Measurements from ENCODE around the gene SLC38A3.

The SLC38A3 gene

DNA sequence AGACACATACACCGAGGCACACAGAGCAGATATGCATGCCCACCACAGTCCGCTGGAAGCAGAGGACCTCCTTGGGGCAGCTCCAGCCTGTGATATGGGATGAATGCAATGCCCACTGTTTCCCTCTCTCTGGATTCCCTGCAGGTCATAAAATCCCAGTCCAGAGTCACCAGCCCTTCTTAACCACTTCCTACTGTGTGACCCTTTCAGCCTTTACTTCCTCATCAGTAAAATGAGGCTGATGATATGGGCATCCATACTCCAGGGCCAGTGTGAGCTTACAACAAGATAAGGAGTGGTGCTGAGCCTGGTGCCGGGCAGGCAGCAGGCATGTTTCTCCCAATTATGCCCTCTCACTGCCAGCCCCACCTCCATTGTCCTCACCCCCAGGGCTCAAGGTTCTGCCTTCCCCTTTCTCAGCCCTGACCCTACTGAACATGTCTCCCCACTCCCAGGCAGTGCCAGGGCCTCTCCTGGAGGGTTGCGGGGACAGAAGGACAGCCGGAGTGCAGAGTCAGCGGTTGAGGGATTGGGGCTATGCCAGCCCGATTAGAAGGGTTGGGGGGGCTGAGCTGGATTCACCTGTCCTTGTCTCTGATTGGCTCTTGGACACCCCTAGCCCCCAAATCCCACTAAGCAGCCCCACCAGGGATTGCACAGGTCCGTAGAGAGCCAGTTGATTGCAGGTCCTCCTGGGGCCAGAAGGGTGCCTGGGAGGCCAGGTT lies 14.0 kb upstream of the SLC38A3 start, which contains the start of gene GNAT1:
TSS of gene GNAT1 (plus strand) at position 675 of the 725 bp plus-strand sequence. CDS start 116 bp downstream, outside the sequence.
- no peak for FAIRE-seq
- DNase-seq (ENCODE audit: low spot score), result no peak

- no peak for DNase-seq (ENCODE audit: low spot score)
- FAIRE-seq, result no peak
Measured at GRCh38 chr3:50192124-50192523, 12.9 kb upstream of the SLC38A3 start.

- FAIRE-seq (no peak), DNase-seq (ENCODE audit: low spot score) (peak; percentile 75)
Measured at GRCh38 chr3:50192689-50193141, 12.4 kb upstream of the SLC38A3 start.

- DNase-seq (ENCODE audit: low spot score), result no peak
- FAIRE-seq, result no peak
Measured at GRCh38 chr3:50193286-50193685, 11.8 kb upstream of the SLC38A3 start.

GRCh38 chr3:50193746-50194127 lies 11.3 kb upstream of the SLC38A3 start:
- DNase-seq (ENCODE audit: low spot score) (no peak), FAIRE-seq (no peak)

- FAIRE-seq (no peak), DNase-seq (ENCODE audit: low spot score) (peak; percentile 65)
Measured at GRCh38 chr3:50194128-50194902, 10.8 kb upstream of the SLC38A3 start.

GRCh38 chr3:50194903-50195500 lies 10.1 kb upstream of the SLC38A3 start:
- no peak for FAIRE-seq
- peak; percentile 50 for DNase-seq (ENCODE audit: low spot score)

DNA sequence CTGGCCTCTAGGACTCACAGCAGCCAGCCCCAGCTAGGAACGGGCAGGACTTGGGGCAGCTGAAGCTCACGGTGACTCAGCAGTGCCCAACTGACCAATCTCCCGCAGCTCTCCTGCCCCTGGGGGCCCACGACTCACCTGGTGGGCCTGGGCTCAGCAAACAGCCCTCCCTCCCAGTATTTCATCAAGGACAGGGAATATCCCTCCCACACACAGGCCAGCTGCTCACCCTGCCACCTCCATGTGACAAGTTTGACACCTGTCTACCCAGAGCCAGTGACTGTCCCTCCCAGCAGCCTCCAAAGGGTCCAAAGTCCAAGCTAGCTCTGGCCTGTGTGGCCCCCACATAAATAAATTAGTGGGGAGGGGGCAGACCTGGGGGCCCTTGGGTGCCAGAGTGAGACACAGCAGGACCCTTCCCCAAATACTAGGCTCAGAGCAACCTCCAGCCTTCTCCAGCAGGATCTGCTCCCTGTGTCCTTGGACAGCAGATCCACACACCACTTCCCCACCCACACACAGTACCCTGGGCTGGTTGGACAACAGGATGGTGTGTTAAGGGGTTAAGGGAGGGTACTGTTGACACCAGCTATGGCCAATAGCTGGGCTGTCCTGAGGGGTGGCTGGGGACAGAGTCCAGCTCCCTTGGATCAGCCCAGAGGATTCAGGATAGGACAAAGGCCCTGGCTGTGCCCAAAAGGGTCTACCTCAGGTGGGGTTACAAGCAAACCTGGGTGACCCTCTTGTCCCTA lies 9.4 kb upstream of the SLC38A3 start:
- FAIRE-seq, result peak; percentile 23
- DNase-seq (ENCODE audit: low spot score), result no peak

GRCh38 chr3:50196253-50196801 lies 8.7 kb upstream of the SLC38A3 start:
- no peak for FAIRE-seq
- DNase-seq (ENCODE audit: low spot score), result no peak

DNA sequence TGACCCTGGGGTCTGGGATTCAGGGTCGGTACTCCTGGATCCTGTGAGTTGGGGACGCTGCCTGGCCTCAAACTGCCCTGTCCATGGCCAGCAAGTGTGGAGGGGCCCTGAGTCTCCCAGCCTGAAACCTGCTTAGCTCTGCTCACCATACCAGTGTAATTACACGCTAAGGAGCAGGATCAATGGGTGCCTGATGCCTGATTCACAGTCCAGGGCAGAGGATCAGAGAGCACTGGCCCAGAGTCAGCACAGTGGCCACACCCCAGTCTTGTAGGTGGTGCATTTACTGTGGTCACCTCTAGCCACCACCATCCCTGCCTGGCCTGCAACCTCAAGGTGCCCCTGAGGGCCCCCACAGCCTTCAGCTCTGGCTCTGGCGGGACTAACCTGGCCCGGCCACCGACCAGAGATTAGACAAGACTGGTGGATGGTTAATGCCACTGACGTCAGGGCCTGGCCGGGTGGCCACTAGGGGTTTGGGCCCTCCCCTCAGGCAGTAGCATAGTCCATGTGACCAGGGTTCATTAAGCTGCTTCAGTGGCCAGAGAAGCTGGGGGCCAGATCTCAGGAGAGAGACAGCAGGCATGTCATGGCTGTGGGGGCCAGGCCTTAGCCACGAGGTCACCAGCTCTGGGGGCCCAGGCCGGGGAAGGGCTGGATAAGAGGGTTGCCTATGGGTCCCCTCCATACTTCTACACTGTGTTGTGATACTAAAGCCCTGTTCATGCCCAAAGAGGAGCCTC lies 3.3 kb upstream of the SLC38A3 start:
- FAIRE-seq, result peak; percentile 13
- DNase-seq (ENCODE audit: low spot score), result no peak

- DNase-seq (ENCODE audit: low spot score), result no peak
- no peak for FAIRE-seq
Measured at GRCh38 chr3:50202353-50203112, 2.5 kb upstream of the SLC38A3 start.

- DNase-seq (ENCODE audit: low spot score) (no peak), FAIRE-seq (no peak)
Measured at GRCh38 chr3:50203113-50203808, 1.8 kb upstream of the SLC38A3 start.

DNA sequence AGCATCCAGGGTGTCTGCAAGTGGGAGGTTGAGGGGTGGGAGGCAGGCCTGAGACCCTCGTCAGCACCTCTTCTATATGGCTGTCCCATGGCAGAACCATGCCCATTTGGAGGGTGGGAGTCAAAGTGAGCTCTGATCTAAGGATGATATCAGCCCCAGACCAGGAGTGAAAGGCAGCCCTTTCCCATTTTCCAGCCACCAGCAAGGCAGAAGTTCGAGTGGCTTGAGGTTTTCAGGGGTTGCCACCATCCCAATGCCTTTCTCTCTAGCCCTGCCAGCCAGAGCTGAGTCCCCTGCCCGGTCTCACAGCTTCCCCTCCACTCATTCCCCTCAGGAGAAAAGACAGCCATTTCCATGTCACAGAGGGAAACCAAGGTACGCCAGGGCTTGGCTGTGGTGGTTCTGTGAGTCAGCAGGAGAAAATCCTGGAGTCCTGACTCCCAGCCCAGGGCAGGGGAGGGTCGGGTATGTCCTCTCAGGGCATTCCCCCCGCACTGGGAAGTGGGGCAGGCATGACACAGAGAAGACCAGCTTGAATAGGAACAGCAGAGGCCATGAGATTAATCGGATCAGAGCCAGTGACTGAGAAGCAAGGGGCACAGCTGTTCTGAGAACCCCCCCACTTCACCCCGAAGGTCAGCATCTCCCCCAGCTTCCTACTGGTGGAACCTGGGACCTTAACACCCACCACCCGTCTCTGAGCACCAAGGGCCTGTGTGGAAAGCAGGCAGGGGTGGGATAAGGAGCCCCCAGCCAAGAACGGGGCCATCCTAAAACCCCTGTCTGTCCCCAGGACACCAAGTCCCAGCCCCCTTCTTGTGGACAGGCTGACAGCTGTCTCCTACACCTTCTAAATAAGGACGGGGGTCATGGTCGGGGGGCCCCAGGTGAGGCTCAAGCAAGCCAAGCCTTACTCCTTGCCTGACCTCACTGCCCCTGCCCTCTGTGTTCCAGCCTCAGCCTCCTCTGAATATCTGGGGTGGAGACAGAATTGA lies 965 bp upstream of the SLC38A3 start:
- DNase-seq (ENCODE audit: low spot score), result no peak
- FAIRE-seq, result no peak

- FAIRE-seq (no peak), DNase-seq (ENCODE audit: low spot score) (no peak)
Measured at GRCh38 chr3:50205413-50206276, 574 bp downstream of the SLC38A3 start.

GRCh38 chr3:50207359-50208042 lies 2.4 kb downstream of the SLC38A3 start:
- FAIRE-seq, result no peak
- DNase-seq (ENCODE audit: low spot score), result no peak

DNA sequence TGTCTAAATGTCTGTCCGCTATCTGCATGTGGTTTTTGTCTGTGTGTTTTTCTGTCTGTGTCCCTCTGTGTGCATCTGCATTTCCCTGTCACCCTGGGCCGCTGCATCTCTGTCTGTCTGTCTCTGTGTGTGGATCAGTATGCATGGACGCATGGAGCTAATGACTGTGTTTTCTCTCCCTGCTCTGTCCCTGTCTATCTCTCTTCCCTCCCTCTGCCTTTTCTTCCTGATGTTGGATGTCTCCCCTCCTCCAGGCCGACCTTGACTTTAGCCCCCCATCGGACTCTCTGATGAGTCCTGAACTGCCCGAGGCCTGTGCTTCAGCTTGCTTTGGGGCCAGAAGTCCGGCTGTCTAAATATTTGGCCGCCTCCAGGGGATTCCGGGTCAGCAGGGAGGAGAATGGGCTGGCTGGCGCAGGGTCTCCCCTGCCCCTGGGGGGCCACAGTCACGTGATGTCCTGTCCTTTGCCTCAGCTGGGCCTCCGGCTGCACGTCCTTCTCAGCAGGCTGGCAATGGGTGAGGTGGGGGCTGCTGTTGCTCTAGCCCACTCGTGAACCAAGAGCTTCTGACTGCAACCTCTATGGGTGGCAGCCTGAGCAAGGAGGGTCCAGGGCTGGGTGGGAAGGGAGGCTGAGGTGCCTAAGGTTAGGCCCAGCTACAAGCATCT lies 3.7 kb downstream of the SLC38A3 start:
- no peak for DNase-seq (ENCODE audit: low spot score)
- FAIRE-seq, result no peak
